ENCODE measurements around the gene TAF5L. TPM values are rescaled to one million over a fixed set of nuclear protein-coding genes. Genes with fewer than 3 reads are reported as not detected.
"Not testable (repeated sequence)": the region's sequence is repeated elsewhere in the genome, so short reads cannot be mapped to it uniquely, and the experiment has no call there.

Gene TAF5L
- polyA plus RNA-seq, 2 donors, result 4.8 to 9.4 TPM

GRCh38 chr1:229597877-229598276, 28.0 kb downstream of the TAF5L start:
- Histone ChIP-seq H3K9me3 (ENCODE audit: control insufficient read depth in 2 of 2, insufficient read depth in 1 of 2, low read depth in 1 of 2, low read length in 1 of 2) (peaks cover 0 to 2% of the 10 kb centered on the region in 2 donors), H3K36me3 (ENCODE audit: control insufficient read depth in 2 of 2, insufficient read depth in 2 of 2, low read length in 1 of 2) (peaks cover 16 to 23% of the 10 kb centered on the region in 2 donors), H3K4me1 (ENCODE audit: control insufficient read depth in 2 of 2, insufficient read depth in 2 of 2, low read length in 1 of 2) (peaks cover 0 to 2% of the 10 kb centered on the region in 2 donors), H3K27me3 (ENCODE audit: control insufficient read depth in 1 of 2, insufficient read depth in 2 of 2, low read length in 2 of 2) (no peaks in the 10 kb centered on the region), H3K27ac (ENCODE audit: low read depth in 2 of 2, low read length in 1 of 2) (peak overlapping the region; percentile 38 to 76), H3K4me3 (ENCODE audit: low read depth in 1 of 2, low read length in 2 of 2) (no peak overlapping the region)
- 64 to 67% methylated on average over 3 of the region's 3 CpGs for WGBS, 2 donors

GRCh38 chr1:229596925-229597699, 28.8 kb downstream of the TAF5L start:
- Histone ChIP-seq H3K36me3 (ENCODE audit: control insufficient read depth in 2 of 2, insufficient read depth in 2 of 2, low read length in 1 of 2) (peaks cover 12 to 18% of the 10 kb centered on the region in 2 donors), H3K9me3 (ENCODE audit: control insufficient read depth in 2 of 2, insufficient read depth in 1 of 2, low read depth in 1 of 2, low read length in 1 of 2) (peaks cover 0 to 2% of the 10 kb centered on the region in 2 donors), H3K27ac (ENCODE audit: low read depth in 2 of 2, low read length in 1 of 2) (peak overlapping the region; percentile 65 to 74), H3K4me3 (ENCODE audit: low read depth in 1 of 2, low read length in 2 of 2) (no peak overlapping the region), H3K4me1 (ENCODE audit: control insufficient read depth in 2 of 2, insufficient read depth in 2 of 2, low read length in 1 of 2) (peaks cover 0 to 2% of the 10 kb centered on the region in 2 donors), H3K27me3 (ENCODE audit: control insufficient read depth in 1 of 2, insufficient read depth in 2 of 2, low read length in 2 of 2) (no peaks in the 10 kb centered on the region)
- WGBS, 2 donors, result 63% methylated on average over 7 of the region's 7 CpGs

GRCh38 chr1:229595876-229596275, 30.0 kb downstream of the TAF5L start:
- H3K9me3 ChIP-seq (ENCODE audit: control insufficient read depth in 2 of 2, insufficient read depth in 1 of 2, low read depth in 1 of 2, low read length in 1 of 2); H3K4me1 ChIP-seq (ENCODE audit: control insufficient read depth in 2 of 2, insufficient read depth in 2 of 2, low read length in 1 of 2); H3K27ac ChIP-seq (ENCODE audit: low read depth in 2 of 2, low read length in 1 of 2); H3K27me3 ChIP-seq (ENCODE audit: control insufficient read depth in 1 of 2, insufficient read depth in 2 of 2, low read length in 2 of 2); H3K4me3 ChIP-seq (ENCODE audit: low read depth in 1 of 2, low read length in 2 of 2): not testable (repeated sequence)
- WGBS, 2 donors, result 99 to 100% methylated on average over 5 to 7 of the region's 7 CpGs
- H3K36me3 ChIP-seq (ENCODE audit: control insufficient read depth in 2 of 2, insufficient read depth in 2 of 2, low read length in 1 of 2), result peaks cover 12 to 15% of the 10 kb centered on the region in 2 donors

GRCh38 chr1:229594227-229595008, 31.5 kb downstream of the TAF5L start:
- Histone ChIP-seq H3K36me3 (ENCODE audit: control insufficient read depth in 2 of 2, insufficient read depth in 2 of 2, low read length in 1 of 2) (peaks cover 12 to 15% of the 10 kb centered on the region in 2 donors), H3K9me3 (ENCODE audit: control insufficient read depth in 2 of 2, insufficient read depth in 1 of 2, low read depth in 1 of 2, low read length in 1 of 2) (peaks cover 0 to 2% of the 10 kb centered on the region in 2 donors), H3K4me3 (ENCODE audit: low read depth in 1 of 2, low read length in 2 of 2) (no peak overlapping the region), H3K27me3 (ENCODE audit: control insufficient read depth in 1 of 2, insufficient read depth in 2 of 2, low read length in 2 of 2) (no peaks in the 10 kb centered on the region), H3K27ac (ENCODE audit: low read depth in 2 of 2, low read length in 1 of 2) (no peak overlapping the region), H3K4me1 (ENCODE audit: control insufficient read depth in 2 of 2, insufficient read depth in 2 of 2, low read length in 1 of 2) (peaks cover 0 to 2% of the 10 kb centered on the region in 2 donors)
- 95 to 97% methylated on average over 34 of the region's 34 CpGs for WGBS, 2 donors

GRCh38 chr1:229593800-229594199, 32.1 kb downstream of the TAF5L start:
- Histone ChIP-seq H3K4me3 (ENCODE audit: low read depth in 1 of 2, low read length in 2 of 2) (no peak overlapping the region), H3K27me3 (ENCODE audit: control insufficient read depth in 1 of 2, insufficient read depth in 2 of 2, low read length in 2 of 2) (no peaks in the 10 kb centered on the region)
- 87 to 95% methylated on average over 12 of the region's 12 CpGs for WGBS, 2 donors

GRCh38 chr1:229590119-229590518, 35.8 kb downstream of the TAF5L start:
- peaks cover 11 to 12% of the 10 kb centered on the region in 2 donors for H3K36me3 ChIP-seq (ENCODE audit: control insufficient read depth in 2 of 2, insufficient read depth in 2 of 2, low read length in 1 of 2)

More at GRCh38 chr1:229593800-229594199, 32.1 kb downstream of the TAF5L start:
- Histone ChIP-seq H3K9me3 (ENCODE audit: control insufficient read depth in 2 of 2, insufficient read depth in 1 of 2, low read depth in 1 of 2, low read length in 1 of 2) (peaks cover 0 to 2% of the 10 kb centered on the region in 2 donors), H3K4me1 (ENCODE audit: control insufficient read depth in 2 of 2, insufficient read depth in 2 of 2, low read length in 1 of 2) (peaks cover 0 to 2% of the 10 kb centered on the region in 2 donors), H3K27ac (ENCODE audit: low read depth in 2 of 2, low read length in 1 of 2) (no peak overlapping the region), H3K36me3 (ENCODE audit: control insufficient read depth in 2 of 2, insufficient read depth in 2 of 2, low read length in 1 of 2) (peaks cover 12 to 15% of the 10 kb centered on the region in 2 donors)

GRCh38 chr1:229585338-229585737, 40.6 kb downstream of the TAF5L start:
- peaks cover 2 to 3% of the 10 kb centered on the region in 2 donors for H3K4me1 ChIP-seq (ENCODE audit: control insufficient read depth in 2 of 2, insufficient read depth in 2 of 2, low read length in 1 of 2)
- H3K9me3 ChIP-seq (ENCODE audit: control insufficient read depth in 2 of 2, insufficient read depth in 1 of 2, low read depth in 1 of 2, low read length in 1 of 2), result no peaks in the 10 kb centered on the region
- H3K4me3 ChIP-seq (ENCODE audit: low read depth in 1 of 2, low read length in 2 of 2), result no peak overlapping the region
- no peaks in the 10 kb centered on the region for H3K36me3 ChIP-seq (ENCODE audit: control insufficient read depth in 2 of 2, insufficient read depth in 2 of 2, low read length in 1 of 2)
- WGBS, 2 donors, result 66 to 74% methylated on average over 2 of the region's 2 CpGs
- H3K27ac ChIP-seq (ENCODE audit: low read depth in 2 of 2, low read length in 1 of 2), result no peak overlapping the region
- H3K27me3 ChIP-seq (ENCODE audit: control insufficient read depth in 1 of 2, insufficient read depth in 2 of 2, low read length in 2 of 2), result no peaks in the 10 kb centered on the region

More at GRCh38 chr1:229590119-229590518, 35.8 kb downstream of the TAF5L start:
- Histone ChIP-seq H3K4me1 (ENCODE audit: control insufficient read depth in 2 of 2, insufficient read depth in 2 of 2, low read length in 1 of 2) (peaks cover 0 to 2% of the 10 kb centered on the region in 2 donors), H3K27me3 (ENCODE audit: control insufficient read depth in 1 of 2, insufficient read depth in 2 of 2, low read length in 2 of 2) (no peaks in the 10 kb centered on the region), H3K9me3 (ENCODE audit: control insufficient read depth in 2 of 2, insufficient read depth in 1 of 2, low read depth in 1 of 2, low read length in 1 of 2) (peaks cover 0 to 2% of the 10 kb centered on the region in 2 donors), H3K27ac (ENCODE audit: low read depth in 2 of 2, low read length in 1 of 2) (no peak overlapping the region), H3K4me3 (ENCODE audit: low read depth in 1 of 2, low read length in 2 of 2) (no peak overlapping the region)
- 64 to 75% methylated on average over 5 of the region's 5 CpGs for WGBS, 2 donors

- peaks cover 5 to 8% of the 10 kb centered on the region in 2 donors for H3K4me1 ChIP-seq (ENCODE audit: control insufficient read depth in 2 of 2, insufficient read depth in 2 of 2, low read length in 1 of 2)
- no peak overlapping the region for H3K4me3 ChIP-seq (ENCODE audit: low read depth in 1 of 2, low read length in 2 of 2)
- H3K27me3 ChIP-seq (ENCODE audit: control insufficient read depth in 1 of 2, insufficient read depth in 2 of 2, low read length in 2 of 2), result no peaks in the 10 kb centered on the region
- H3K27ac ChIP-seq (ENCODE audit: low read depth in 2 of 2, low read length in 1 of 2), result no peak overlapping the region
- no peaks in the 10 kb centered on the region for H3K36me3 ChIP-seq (ENCODE audit: control insufficient read depth in 2 of 2, insufficient read depth in 2 of 2, low read length in 1 of 2)
- H3K9me3 ChIP-seq (ENCODE audit: control insufficient read depth in 2 of 2, insufficient read depth in 1 of 2, low read depth in 1 of 2, low read length in 1 of 2), result no peaks in the 10 kb centered on the region
- WGBS, 2 donors, result 95 to 97% methylated on average over 4 of the region's 4 CpGs
These were observed 43.2 kb downstream of the TAF5L start for GRCh38 chr1:229582715-229583114.

- H3K4me1 ChIP-seq (ENCODE audit: control insufficient read depth in 2 of 2, insufficient read depth in 2 of 2, low read length in 1 of 2), result peaks cover 5 to 8% of the 10 kb centered on the region in 2 donors
- H3K27me3 ChIP-seq (ENCODE audit: control insufficient read depth in 1 of 2, insufficient read depth in 2 of 2, low read length in 2 of 2), result no peaks in the 10 kb centered on the region
- H3K4me3 ChIP-seq (ENCODE audit: low read depth in 1 of 2, low read length in 2 of 2), result no peak overlapping the region
- 30 to 33% methylated on average over 11 of the region's 11 CpGs for WGBS, 2 donors
- no peaks in the 10 kb centered on the region for H3K36me3 ChIP-seq (ENCODE audit: control insufficient read depth in 2 of 2, insufficient read depth in 2 of 2, low read length in 1 of 2)
- H3K9me3 ChIP-seq (ENCODE audit: control insufficient read depth in 2 of 2, insufficient read depth in 1 of 2, low read depth in 1 of 2, low read length in 1 of 2), result no peaks in the 10 kb centered on the region
- peak overlapping the region in 1 of 2 donors; percentile 30 for H3K27ac ChIP-seq (ENCODE audit: low read depth in 2 of 2, low read length in 1 of 2)
These were observed 43.8 kb downstream of the TAF5L start for GRCh38 chr1:229582011-229582694.

All from esophagus (tissue), 2 donors.